Subcutaneous abdominal adipose tissue (tissue), 5 donors: ENCODE data around the gene LINGO4.
A peak's percentile ranks its signal among the peaks of the same experiment; 100 is the strongest.

Source experiments
- H3K27ac ChIP-seq: one replicate; pipeline ENCODE4 v1.7.0; 2013; ENCODE audit warnings: low read depth, mild to moderate bottlenecking, inconsistent platforms, low read length, moderate library complexity
- H3K27me3 ChIP-seq, 5 donors: one replicate each; pipeline ENCODE4 v1.7.0; 2013; ENCODE audit warnings: low read length in 5 of 5, inconsistent platforms in 1 of 5; ENCODE audit not compliant: control insufficient read depth in 5 of 5, insufficient read depth in 4 of 5
- H3K36me3 ChIP-seq, 5 donors: one replicate each; pipeline ENCODE4 v1.7.0; 2013; ENCODE audit warnings: low read length in 5 of 5; ENCODE audit not compliant: control insufficient read depth in 5 of 5, insufficient read depth in 5 of 5
- H3K4me1 ChIP-seq, 5 donors: one replicate each; pipeline ENCODE4 v1.7.0; 2013; ENCODE audit warnings: low read length in 5 of 5, mild to moderate bottlenecking in 3 of 5, moderate library complexity in 1 of 5; ENCODE audit not compliant: control insufficient read depth in 5 of 5, insufficient read depth in 5 of 5
- H3K4me3 ChIP-seq, 5 donors: one replicate each; pipeline ENCODE4 v1.7.0; 2013; ENCODE audit warnings: low read length in 5 of 5, low read depth in 1 of 5
- H3K9ac ChIP-seq, 5 donors: one replicate each; pipeline ENCODE4 v1.7.0; 2013; ENCODE audit warnings: low read length in 5 of 5, mild to moderate bottlenecking in 4 of 5, moderate library complexity in 3 of 5
- H3K9me3 ChIP-seq, 5 donors: one replicate each; pipeline ENCODE4 v1.7.0; 2013; ENCODE audit warnings: low read length in 5 of 5; ENCODE audit not compliant: control insufficient read depth in 5 of 5
- donor health status: healthy.
- donor health status: healthy.
- donor health status: healthy.
- donor health status: healthy.
- donor health status: healthy.

LINGO4 gene

GRCh38 chr1:151815716-151816327, 10.6 kb upstream of the LINGO4 start:
- Histone ChIP-seq H3K9me3 (no peaks in the 10 kb centered on the region), H3K27ac (no peak overlapping the region), H3K4me1 (peaks cover 0 to 18% (median 10%) of the 10 kb centered on the region in 5 donors), H3K27me3 (peaks cover 0 to 5% (median 2%) of the 10 kb centered on the region in 5 donors), H3K36me3 (no peaks in the 10 kb centered on the region), H3K9ac (no peak overlapping the region), H3K4me3 (no peak overlapping the region)

DNA sequence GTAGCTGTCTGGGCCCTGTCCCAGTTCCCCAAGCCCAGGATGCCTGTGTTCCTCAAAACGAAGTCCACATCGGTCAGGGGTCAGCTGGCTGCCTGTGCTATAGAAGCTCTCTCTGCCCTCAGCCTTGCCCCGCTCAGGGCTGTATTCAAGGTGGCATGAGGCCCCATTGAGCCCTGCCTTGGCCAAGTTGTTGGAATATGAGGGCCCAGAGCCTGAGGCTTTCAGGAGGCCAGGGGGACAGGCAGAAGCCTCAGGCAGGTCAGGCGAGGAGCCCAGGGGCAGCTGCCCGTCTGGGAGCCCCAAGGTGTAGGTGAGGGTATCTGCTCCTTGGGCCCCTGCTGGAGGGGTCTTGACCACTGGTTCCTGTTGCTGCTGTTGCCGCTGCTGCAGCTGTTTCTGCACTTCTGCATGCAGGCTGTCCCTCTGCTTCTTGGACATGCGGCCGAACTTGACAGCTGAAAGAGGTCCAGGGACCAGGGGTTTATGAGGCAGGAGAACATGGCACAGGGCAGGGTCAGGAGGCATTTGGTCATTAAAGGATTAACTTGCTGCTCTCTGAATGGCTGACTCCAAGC, 9.8 kb upstream of the LINGO4 start:
- no peak overlapping the region for H3K9ac ChIP-seq
- no peaks in the 10 kb centered on the region for H3K36me3 ChIP-seq
- no peak overlapping the region for H3K4me3 ChIP-seq
- peaks cover 0 to 5% (median 2%) of the 10 kb centered on the region in 5 donors for H3K27me3 ChIP-seq
- no peak overlapping the region for H3K27ac ChIP-seq
- peaks cover 0 to 14% (median 3%) of the 10 kb centered on the region in 5 donors for H3K4me1 ChIP-seq
- no peaks in the 10 kb centered on the region for H3K9me3 ChIP-seq

DNA sequence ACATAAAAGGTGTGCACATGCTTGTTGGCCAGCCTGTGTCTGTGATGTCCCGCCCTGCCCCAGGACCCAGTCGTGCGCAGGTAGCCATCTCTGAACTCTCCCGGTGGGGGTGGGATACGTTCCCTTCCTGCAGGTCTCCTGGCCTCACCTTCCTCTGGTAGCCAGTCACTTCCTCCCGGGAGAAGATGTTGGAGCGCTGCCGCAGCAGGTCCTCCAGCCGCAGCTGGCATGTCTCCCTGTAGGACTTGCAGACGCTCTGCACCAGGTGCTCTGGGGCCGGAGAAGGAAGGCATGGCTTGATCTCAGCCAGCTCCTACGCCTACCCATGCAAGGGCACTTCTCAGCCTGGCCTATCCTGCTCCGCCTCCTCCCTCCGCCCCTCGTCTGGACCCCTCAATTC, 9.2 kb upstream of the LINGO4 start:
- Histone ChIP-seq H3K9ac (no peak overlapping the region), H3K27me3 (peaks cover 0 to 5% (median 2%) of the 10 kb centered on the region in 5 donors), H3K4me3 (no peak overlapping the region), H3K9me3 (no peaks in the 10 kb centered on the region), H3K4me1 (peaks cover 0 to 15% (median 6%) of the 10 kb centered on the region in 5 donors), H3K36me3 (no peaks in the 10 kb centered on the region), H3K27ac (no peak overlapping the region)

DNA sequence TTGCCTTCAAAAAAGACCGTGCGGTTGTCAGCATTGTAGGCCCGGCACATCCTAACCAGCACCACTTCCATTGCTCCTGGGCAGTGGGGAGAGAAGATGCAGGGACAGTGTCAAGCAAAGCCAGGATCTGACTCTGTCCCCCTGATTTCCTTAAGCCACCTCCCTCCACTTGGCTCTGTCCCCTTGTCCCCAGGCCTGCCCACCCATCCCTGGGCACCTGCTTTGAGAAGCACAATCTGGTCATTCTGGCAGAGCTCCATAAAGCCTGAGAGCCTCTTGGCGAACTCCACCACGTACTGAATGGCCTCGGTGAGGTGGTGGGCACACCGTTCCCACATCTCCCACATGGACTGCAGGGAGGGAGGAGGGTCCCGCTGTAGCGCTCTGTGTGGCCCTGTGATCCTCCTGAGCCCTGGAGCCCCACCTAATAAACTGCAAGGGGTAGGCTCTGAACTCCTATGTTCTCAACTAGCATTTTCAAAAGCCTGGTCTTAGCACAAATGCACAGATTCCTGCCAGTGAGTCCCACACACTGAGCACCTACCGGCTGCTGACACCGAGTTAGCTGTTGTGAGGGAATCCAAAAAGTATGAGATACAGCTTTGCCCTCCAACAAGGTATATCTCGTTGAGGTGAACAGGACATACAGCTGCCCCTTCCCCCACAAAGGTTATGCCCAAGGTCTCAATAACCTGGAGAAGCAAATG, 8.2 kb upstream of the LINGO4 start:
- H3K4me1 ChIP-seq, result peaks cover 0 to 18% (median 6%) of the 10 kb centered on the region in 5 donors
- H3K9ac ChIP-seq, result no peak overlapping the region
- H3K9me3 ChIP-seq, result no peaks in the 10 kb centered on the region
- H3K4me3 ChIP-seq, result no peak overlapping the region
- no peak overlapping the region for H3K27ac ChIP-seq
- H3K27me3 ChIP-seq, result peaks cover 0 to 5% (median 2%) of the 10 kb centered on the region in 5 donors
- H3K36me3 ChIP-seq, result no peaks in the 10 kb centered on the region

DNA sequence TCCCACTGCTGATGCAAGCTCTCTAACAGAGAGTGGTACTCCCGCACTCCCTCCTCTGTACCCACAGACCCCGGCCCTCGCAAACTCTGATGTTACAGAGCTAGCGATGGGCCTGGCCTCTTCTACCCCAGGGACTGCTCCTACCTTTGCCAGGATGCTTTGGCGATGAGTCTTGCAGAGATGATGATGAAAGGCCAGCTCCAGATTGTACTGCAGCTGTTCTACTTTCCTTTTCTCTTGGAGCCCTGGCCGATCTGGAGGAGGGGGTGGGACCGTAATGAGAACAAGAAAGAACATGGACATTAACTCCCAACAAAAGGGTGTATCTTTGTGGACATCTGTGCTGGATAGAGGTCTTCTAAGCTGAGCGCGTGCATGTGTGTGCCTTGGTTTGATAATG, 6.0 kb upstream of the LINGO4 start:
- H3K36me3 ChIP-seq, result no peaks in the 10 kb centered on the region
- peaks cover 0 to 18% (median 3%) of the 10 kb centered on the region in 5 donors for H3K4me1 ChIP-seq
- no peak overlapping the region for H3K4me3 ChIP-seq

GRCh38 chr1:151809985-151810556, 4.9 kb upstream of the LINGO4 start:
- Histone ChIP-seq H3K27me3 (peaks cover 0 to 5% (median 0%) of the 10 kb centered on the region in 5 donors), H3K27ac (peak overlapping the region; percentile 64), H3K4me3 (no peak overlapping the region), H3K4me1 (peaks cover 0 to 24% (median 3%) of the 10 kb centered on the region in 5 donors), H3K9me3 (no peaks in the 10 kb centered on the region), H3K9ac (peak overlapping the region in 1 of 5 donors; percentile 41), H3K36me3 (no peaks in the 10 kb centered on the region)

More for the DNA sequence above, 6.0 kb upstream of the LINGO4 start:
- Histone ChIP-seq H3K27me3 (peaks cover 0 to 5% (median 2%) of the 10 kb centered on the region in 5 donors), H3K9ac (no peak overlapping the region), H3K27ac (no peak overlapping the region), H3K9me3 (no peaks in the 10 kb centered on the region)

DNA sequence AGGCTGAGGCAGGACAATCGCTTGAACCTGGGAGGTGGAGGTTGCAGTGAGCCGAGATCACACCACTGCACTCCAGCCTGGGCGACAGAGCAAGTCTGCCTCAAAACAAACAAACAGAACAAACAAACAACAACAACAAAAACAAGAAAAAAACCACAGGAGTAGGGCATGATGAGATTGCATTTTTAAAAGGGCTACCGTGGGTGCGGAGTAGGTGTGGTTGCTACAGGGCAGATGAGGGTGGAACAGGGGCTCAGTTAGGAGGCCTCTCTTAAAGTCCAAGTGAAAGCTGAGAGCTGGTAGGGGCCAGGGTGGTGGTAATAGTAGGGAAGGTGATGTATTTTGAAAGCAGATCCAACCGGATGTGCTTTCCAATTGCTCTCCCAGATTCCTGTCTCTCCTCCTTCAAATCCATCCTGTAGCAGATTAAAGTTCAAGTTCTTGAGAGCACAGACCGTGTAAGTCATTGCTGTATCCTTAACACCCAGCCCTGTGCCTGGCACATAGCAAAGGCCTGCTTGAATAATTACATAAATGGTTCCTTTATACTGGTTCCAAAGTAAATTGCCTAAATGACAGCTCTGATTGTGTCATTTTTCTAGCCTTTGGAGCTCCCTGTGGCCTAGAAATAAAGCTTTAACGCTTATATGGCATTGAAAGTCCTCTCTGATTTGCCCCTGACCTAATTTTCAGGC, 4.2 kb upstream of the LINGO4 start:
- H3K36me3 ChIP-seq, result no peaks in the 10 kb centered on the region

GRCh38 chr1:151807766-151808165, 2.5 kb upstream of the LINGO4 start:
- Histone ChIP-seq H3K9ac (no peak overlapping the region), H3K36me3 (no peaks in the 10 kb centered on the region), H3K4me1 (peaks cover 0 to 34% (median 5%) of the 10 kb centered on the region in 5 donors), H3K27me3 (peaks cover 0 to 14% (median 0%) of the 10 kb centered on the region in 5 donors), H3K4me3 (no peak overlapping the region), H3K9me3 (no peaks in the 10 kb centered on the region), H3K27ac (no peak overlapping the region)

More for the DNA sequence above, 4.2 kb upstream of the LINGO4 start:
- H3K4me3 ChIP-seq, result no peak overlapping the region
- H3K27me3 ChIP-seq, result peaks cover 0 to 5% (median 0%) of the 10 kb centered on the region in 5 donors
- H3K4me1 ChIP-seq, result peaks cover 0 to 27% (median 3%) of the 10 kb centered on the region in 5 donors
- H3K9me3 ChIP-seq, result no peaks in the 10 kb centered on the region
- H3K27ac ChIP-seq, result peak overlapping the region; percentile 64
- H3K9ac ChIP-seq, result peak overlapping the region in 1 of 5 donors; percentile 41

DNA sequence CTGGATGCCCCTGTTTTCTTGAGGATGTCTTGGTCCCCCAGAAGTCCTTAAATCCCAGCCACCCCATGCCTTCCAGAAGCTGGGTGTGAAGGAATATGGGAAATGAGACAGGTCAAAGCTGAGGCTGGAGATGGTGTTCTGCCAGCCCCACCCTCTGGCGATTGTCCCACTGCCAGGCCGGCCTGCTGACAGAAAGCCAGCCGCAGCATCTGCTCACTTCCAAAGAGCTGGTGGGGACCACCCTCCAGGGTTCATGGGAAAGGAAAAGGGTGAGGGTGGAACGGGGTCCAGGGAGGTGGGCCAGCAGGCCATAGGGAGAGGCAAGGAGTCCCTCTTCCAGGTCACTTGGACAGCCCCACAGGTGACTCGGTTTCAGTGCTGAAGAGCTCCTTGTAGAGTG, 1.9 kb upstream of the LINGO4 start:
- H3K9ac ChIP-seq, result no peak overlapping the region
- H3K9me3 ChIP-seq, result no peaks in the 10 kb centered on the region
- H3K27me3 ChIP-seq, result peaks cover 0 to 16% (median 0%) of the 10 kb centered on the region in 5 donors
- no peaks in the 10 kb centered on the region for H3K36me3 ChIP-seq
- no peak overlapping the region for H3K27ac ChIP-seq
- no peak overlapping the region for H3K4me3 ChIP-seq
- H3K4me1 ChIP-seq, result peaks cover 0 to 40% (median 9%) of the 10 kb centered on the region in 5 donors
